H9 (cell line): Measurements from ENCODE around the gene EPB41L5. TPM values are rescaled to one million over a fixed set of nuclear protein-coding genes. Genes with fewer than 3 reads are reported as not detected.
"Not testable (repeated sequence)": the region's sequence is repeated elsewhere in the genome, so short reads cannot be mapped to it uniquely, and the experiment has no call there.

Source experiments
- DNase-seq: peaks from one replicate; pipeline ENCODE4 v3.0.0-alpha.2; 2017
- H2AFZ ChIP-seq: one replicate; pipeline ENCODE4 v1.6.1; 2013; ENCODE audit warnings: mild to moderate bottlenecking, low read length, control low read depth, moderate library complexity
- H2AK5ac ChIP-seq: 2 replicates; pipeline ENCODE4 v1.6.1; 2013; ENCODE audit warnings: low read length, control low read depth, mixed read lengths; ENCODE audit not compliant: insufficient read length
- H2BK120ac ChIP-seq: one replicate; pipeline ENCODE4 v1.6.1; 2013; ENCODE audit warnings: low read depth, mild to moderate bottlenecking, low read length, control low read depth, inconsistent platforms; ENCODE audit not compliant: poor library complexity, severe bottlenecking
- H2BK12ac ChIP-seq: 2 replicates; pipeline ENCODE4 v1.6.1; 2013; ENCODE audit warnings: low read length, control low read depth, mixed read lengths, low read depth; ENCODE audit not compliant: insufficient read length
- H2BK15ac ChIP-seq: 2 replicates; pipeline ENCODE4 v1.6.1; 2013; ENCODE audit warnings: low read depth, low read length, control low read depth
- H2BK20ac ChIP-seq: one replicate; pipeline ENCODE4 v1.6.1; 2013; ENCODE audit warnings: low read depth, mild to moderate bottlenecking, low read length, control low read depth, inconsistent platforms; ENCODE audit not compliant: poor library complexity, severe bottlenecking
- H2BK5ac ChIP-seq: 2 replicates; pipeline ENCODE4 v1.6.1; 2013; ENCODE audit warnings: low read length, control low read depth, mixed read lengths; ENCODE audit not compliant: insufficient read length
- H3K14ac ChIP-seq: 2 replicates; pipeline ENCODE4 v1.6.1; 2013; ENCODE audit warnings: low read length, control low read depth; ENCODE audit not compliant: insufficient read depth
- H3K18ac ChIP-seq: 2 replicates; pipeline ENCODE4 v1.6.1; 2013; ENCODE audit warnings: low read depth, mild to moderate bottlenecking, mixed read lengths, low read length, control low read depth; ENCODE audit not compliant: insufficient read length
- H3K23ac ChIP-seq: 2 replicates; pipeline ENCODE4 v1.6.1; 2013; ENCODE audit warnings: low read length, control low read depth, mixed read lengths, low read depth; ENCODE audit not compliant: insufficient read length
- H3K23me2 ChIP-seq: 2 replicates; pipeline ENCODE4 v1.6.1; 2013; ENCODE audit warnings: low read depth, mild to moderate bottlenecking, mixed read lengths, low read length, control low read depth; ENCODE audit not compliant: insufficient read length, poor library complexity, severe bottlenecking
- H3K27ac ChIP-seq: 2 replicates; pipeline ENCODE4 v1.5.1; 2013; ENCODE audit warnings: low read length, control low read depth, mixed read lengths, low read depth; ENCODE audit not compliant: insufficient read length
- H3K27me3 ChIP-seq: 2 replicates; pipeline ENCODE4 v1.6.1; 2013; ENCODE audit warnings: low read length, control low read depth, inconsistent platforms; ENCODE audit not compliant: insufficient read depth
- H3K4ac ChIP-seq: 2 replicates; pipeline ENCODE4 v1.6.1; 2013; ENCODE audit warnings: low read depth, mild to moderate bottlenecking, control low read depth, inconsistent platforms, low read length, moderate library complexity
- H3K4me1 ChIP-seq: 2 replicates; pipeline ENCODE4 v1.6.1; 2013; ENCODE audit warnings: low read length, control low read depth, inconsistent platforms; ENCODE audit not compliant: insufficient read depth
- H3K4me2 ChIP-seq: 2 replicates; pipeline ENCODE4 v1.6.1; 2013; ENCODE audit warnings: low read length, control low read depth, mixed read lengths; ENCODE audit not compliant: insufficient read length, insufficient read depth
- H3K56ac ChIP-seq: 2 replicates; pipeline ENCODE4 v1.6.1; 2013; ENCODE audit warnings: low read depth, mild to moderate bottlenecking, mixed read lengths, low read length, control low read depth; ENCODE audit not compliant: insufficient read length
- H3K79me1 ChIP-seq: 2 replicates; pipeline ENCODE4 v1.6.1; 2013; ENCODE audit warnings: low read depth, mild to moderate bottlenecking, moderate library complexity, low read length, control low read depth, inconsistent platforms; ENCODE audit not compliant: insufficient read depth, poor library complexity, severe bottlenecking
- H3K79me2 ChIP-seq: 2 replicates; pipeline ENCODE4 v1.6.1; 2013; ENCODE audit warnings: low read length, control low read depth, inconsistent platforms; ENCODE audit not compliant: insufficient read depth
- H3K9ac ChIP-seq: 2 replicates; pipeline ENCODE4 v1.6.1; 2013; ENCODE audit warnings: low read length, control low read depth, mixed read lengths; ENCODE audit not compliant: insufficient read length; ENCODE audit errors: extremely low read depth
- H3K9me3 ChIP-seq: one replicate; pipeline ENCODE4 v1.6.1; 2013; ENCODE audit warnings: low read depth, low read length, inconsistent platforms; ENCODE audit not compliant: control insufficient read depth
- H3T11ph ChIP-seq: one replicate; pipeline ENCODE4 v1.6.1; 2013; ENCODE audit warnings: mild to moderate bottlenecking, low read length, control low read depth, inconsistent platforms
- H4K20me1 ChIP-seq: one replicate; pipeline ENCODE4 v1.6.1; 2013; ENCODE audit not compliant: control insufficient read depth, insufficient read length, insufficient read depth
- H4K5ac ChIP-seq: 2 replicates; pipeline ENCODE4 v1.6.1; 2013; ENCODE audit warnings: low read depth, mild to moderate bottlenecking, mixed read lengths, low read length, control low read depth; ENCODE audit not compliant: insufficient read length
- H4K8ac ChIP-seq: replicated peaks from 2 replicates; pipeline ENCODE4 v1.6.1; 2013; ENCODE audit warnings: low read length, control low read depth, mixed read lengths, low read depth; ENCODE audit not compliant: insufficient read length
- H4K91ac ChIP-seq: 2 replicates; pipeline ENCODE4 v1.6.1; 2013; ENCODE audit warnings: low read depth, mild to moderate bottlenecking, moderate library complexity, mixed read lengths, low read length, control low read depth; ENCODE audit not compliant: insufficient read length
- H3K27ac Mint-ChIP-seq, 3 experiments: 2 replicates in 2 of 3; 3 replicates in 1 of 3; pipeline ENCODE4 v1.8.0; 2020 to 2021; ENCODE audit warnings: mixed read lengths in 3 of 3, mild to moderate bottlenecking in 1 of 3, moderate library complexity in 1 of 3
- H3K27me3 Mint-ChIP-seq: 2 replicates; pipeline ENCODE4 v1.8.0; 2021; ENCODE audit warnings: low read depth, mild to moderate bottlenecking, moderate library complexity, mixed read lengths
- H3K36me3 Mint-ChIP-seq, 3 experiments: 2 replicates in 2 of 3; 3 replicates in 1 of 3; pipeline ENCODE4 v1.8.0; 2020 to 2021; ENCODE audit warnings: low read depth in 3 of 3, mixed read lengths in 3 of 3; ENCODE audit not compliant: insufficient read depth in 1 of 3
- H3K4me1 Mint-ChIP-seq, 2 experiments: 2 replicates each; pipeline ENCODE4 v1.8.0; 2020; ENCODE audit warnings: mixed read lengths in 2 of 2
- H3K4me3 Mint-ChIP-seq, 2 experiments: 2 replicates in 1 of 2; 3 replicates in 1 of 2; pipeline ENCODE4 v1.8.0; 2020 to 2021; ENCODE audit warnings: mild to moderate bottlenecking in 2 of 2, mixed read lengths in 2 of 2, moderate library complexity in 1 of 2
- H3K9me3 Mint-ChIP-seq, 2 experiments: 2 replicates in 1 of 2; 3 replicates in 1 of 2; pipeline ENCODE4 v1.8.0; 2020; ENCODE audit warnings: mild to moderate bottlenecking in 2 of 2, mixed read lengths in 2 of 2, moderate library complexity in 1 of 2
- CTCF ChIP-seq: fragments of 200-600 bp; sonication (generic); conservative IDR thresholded peaks from 3 replicates; pipeline ENCODE4 v1.8.0; 2021; ENCODE audit warnings: antibody characterized with exemption, mild to moderate bottlenecking
- WGBS: extraction: QIAGEN DNeasy Blood & Tissue Kit; methylation state at CpG from one replicate; pipeline ENCODE4 v1.1.7; 2013; ENCODE audit warnings: missing lambda C conversion rate, low lambda C conversion rate, mixed read lengths; ENCODE audit not compliant: insufficient read length; ENCODE audit errors: extremely low coverage; 5-methylcytosine and 5-hydroxymethylcytosine counted together
- total RNA-seq: library from RNA; stranded (reverse); gene quantifications from 2 replicates; pipeline ENCODE4 v1.2.1, GENCODE V29; 2021

Gene EPB41L5
- total RNA-seq, 1 experiment from 2014 or later = 40.4 TPM

- no peaks in the 10 kb centered on the region for H3K4me1 Mint-ChIP-seq
- H3K36me3 Mint-ChIP-seq = peaks cover 41 to 77% (median 54%) of the 10 kb centered on the region in 3 experiments
- H2BK5ac ChIP-seq = no peak overlapping the region
- no peak overlapping the region for H3T11ph ChIP-seq
- H2AFZ ChIP-seq = no peak overlapping the region
- no peak overlapping the region for H4K91ac ChIP-seq
- WGBS = no CpG with 5 or more reads among the region's 3 CpGs
- no peak overlapping the region for H2BK12ac ChIP-seq
- H3K9me3 ChIP-seq = no peaks in the 10 kb centered on the region
- H2AK5ac ChIP-seq = no peak overlapping the region
- H3K27me3 ChIP-seq = no peaks in the 10 kb centered on the region
- no peak overlapping the region for H2BK20ac ChIP-seq
- no peak for TF ChIP-seq CTCF
- no peak overlapping the region for H3K9ac ChIP-seq
- no peaks in the 10 kb centered on the region for H3K27me3 Mint-ChIP-seq
- no peaks in the 10 kb centered on the region for H4K20me1 ChIP-seq
- H3K27ac Mint-ChIP-seq = no peak overlapping the region
- H3K18ac ChIP-seq = no peak overlapping the region
- no peaks in the 10 kb centered on the region for H3K4me1 ChIP-seq
- no peak overlapping the region for H3K23ac ChIP-seq
- H3K4me3 Mint-ChIP-seq = no peak overlapping the region
- DNase-seq = no peak
- H2BK15ac ChIP-seq = no peak overlapping the region
- H3K14ac ChIP-seq = no peak overlapping the region
- H4K8ac ChIP-seq = no peak overlapping the region
- H3K56ac ChIP-seq = no peak overlapping the region
- no peak overlapping the region for H3K4ac ChIP-seq
- H4K5ac ChIP-seq = no peak overlapping the region
- H3K27ac ChIP-seq = no peak overlapping the region
- no peaks in the 10 kb centered on the region for H3K23me2 ChIP-seq
- no peaks in the 10 kb centered on the region for H3K79me1 ChIP-seq
- no peak overlapping the region for H2BK120ac ChIP-seq
- no peaks in the 10 kb centered on the region for H3K79me2 ChIP-seq
- H3K4me2 ChIP-seq = no peak overlapping the region
- H3K9me3 Mint-ChIP-seq = peaks cover 35% of the 10 kb centered on the region in 2 experiments
Observed at GRCh38 chr2:120155308-120155707, 142.4 kb downstream of the EPB41L5 start.

GRCh38 chr2:120158658-120159057, 145.8 kb downstream of the EPB41L5 start:
- not testable (repeated sequence) for H3K79me1 ChIP-seq, H3K9ac ChIP-seq, H4K5ac ChIP-seq, H3K4ac ChIP-seq, H2AFZ ChIP-seq, H3K4me3 Mint-ChIP-seq, DNase-seq, H3K4me1 Mint-ChIP-seq, H3K14ac ChIP-seq, H2BK120ac ChIP-seq, H3K27ac ChIP-seq, H3K27me3 ChIP-seq, H4K91ac ChIP-seq, H3K23ac ChIP-seq, H2BK5ac ChIP-seq, H3K79me2 ChIP-seq, H3K18ac ChIP-seq, H3T11ph ChIP-seq, H3K23me2 ChIP-seq, H3K56ac ChIP-seq, H2AK5ac ChIP-seq, H4K20me1 ChIP-seq, H3K27me3 Mint-ChIP-seq, H2BK20ac ChIP-seq, H3K4me1 ChIP-seq, H3K9me3 ChIP-seq, H3K27ac Mint-ChIP-seq, H4K8ac ChIP-seq, H3K4me2 ChIP-seq, H2BK15ac ChIP-seq, H2BK12ac ChIP-seq
- H3K9me3 Mint-ChIP-seq = peaks cover 16 to 18% of the 10 kb centered on the region in 2 experiments
- peaks cover 24 to 46% (median 32%) of the 10 kb centered on the region in 3 experiments for H3K36me3 Mint-ChIP-seq
- WGBS = no CpG with 5 or more reads among the region's 2 CpGs
